Sciatic nerve (tissue), 2 donors: ENCODE data around the gene PRKD3. TPM values are rescaled to one million over a fixed set of nuclear protein-coding genes. Genes with fewer than 3 reads are reported as not detected.

ENCODE experiments used
- ATAC-seq: fragments of 200-7000 bp; cut with Tn5 transposase; one replicate; pipeline ENCODE4 v1.9.1; 2020; ENCODE audit warnings: mild to moderate bottlenecking, moderate library complexity
- DNase-seq: peaks from one replicate; pipeline ENCODE4 v3.0.0-alpha.2; 2020; ENCODE audit warnings: low spot score
- intact Hi-C: fragments of 100-400 bp; cut with DNase I; formaldehyde crosslinking; loops from one replicate; pipeline ENCODE4 v1.14.2; 2022
- total RNA-seq: library from RNA; stranded (reverse); fragmentation: NEBNext Ultra II Directional; extraction: Animal tissue kit (Norgen Biotek cat#: 25700); gene quantifications from one replicate; pipeline ENCODE4 v1.2.1, GENCODE V29; 2021
- donor health status: DM: no; HTN: no; CAD: no.
- donor health status: DM: no; HTN: no; CAD: no.

The PRKD3 gene
- total RNA-seq, 1 donor from 2014 or later: 57.2 TPM

DNA sequence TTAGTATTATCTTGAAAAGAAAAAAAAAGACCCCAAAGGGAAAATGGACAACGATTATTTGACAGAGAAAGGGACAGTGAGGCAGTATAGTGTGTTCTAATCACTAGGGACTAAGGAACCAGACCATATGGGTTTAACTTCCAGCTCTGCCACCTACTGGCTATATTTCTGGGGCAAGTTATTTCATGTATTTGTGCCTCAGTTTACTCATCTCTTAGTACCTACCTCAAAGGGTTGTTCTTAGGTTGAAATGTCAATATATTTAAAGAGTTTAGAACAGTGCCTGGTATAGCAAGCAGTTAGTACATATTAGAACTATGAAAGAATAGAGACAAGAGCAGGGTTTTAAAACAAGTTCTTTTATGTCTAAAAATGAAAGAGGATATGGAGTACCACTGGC lies 42.7 kb downstream of the PRKD3 start:
- ATAC-seq (no peak), DNase-seq (no peak)
- intact Hi-C loops: no loop called here

- ATAC-seq (no peak), DNase-seq (no peak)
- intact Hi-C loops: no loop called here
These were observed 48.3 kb downstream of the PRKD3 start for GRCh38 chr2:37276291-37276690.

Other genes starting within 250 kb of the PRKD3 start
- gene HEATR5B, start 240.5 kb downstream of the PRKD3 start, total RNA-seq: 25.7 TPM
- 8.9 TPM for gene GPATCH11, start 240.3 kb downstream of the PRKD3 start, total RNA-seq
- 56.0 TPM for gene EIF2AK2, start 167.9 kb downstream of the PRKD3 start, total RNA-seq
- gene SULT6B1, start 136.2 kb downstream of the PRKD3 start, total RNA-seq: not detected
- gene CEBPZOS, start 128.3 kb downstream of the PRKD3 start, total RNA-seq: 43.5 TPM
- gene CEBPZ, start 93.2 kb downstream of the PRKD3 start, total RNA-seq: 57.6 TPM
- 21.1 TPM for gene NDUFAF7, start 93.2 kb downstream of the PRKD3 start, total RNA-seq
- gene QPCT, start 19.8 kb upstream of the PRKD3 start, total RNA-seq: 4.8 TPM